Stomach (tissue), 9 donors: ENCODE results near the gene PRKN. TPM values are rescaled to one million over a fixed set of nuclear protein-coding genes. Genes with fewer than 3 reads are reported as not detected.

ENCODE experiments used
- DNase-seq, 2 donors: peaks; one replicate each; pipeline versions ENCODE4 v3.0.0 to v3.0.0-alpha.2; 2013 to 2019
- H3K27ac ChIP-seq, 5 donors: fragments of 200-600 bp in 4 of 5; sonication (generic) in 4 of 5; one replicate each; pipeline ENCODE4 v1.5.1; 2013 to 2019; ENCODE audit warnings: mild to moderate bottlenecking in 1 of 5, moderate library complexity in 1 of 5
- H3K27me3 ChIP-seq, 3 donors: fragments of 200-600 bp; sonication (generic); one replicate each; pipeline ENCODE4 v1.5.1; 2017 to 2019; ENCODE audit warnings: mixed run types in 1 of 3
- H3K36me3 ChIP-seq, 4 donors: fragments of 200-600 bp; sonication (generic); 1 replicate in 3 of 4; 2 replicates in 1 of 4; pipeline ENCODE4 v1.5.1; 2016 to 2019
- H3K4me1 ChIP-seq, 4 donors: fragments of 200-600 bp; sonication (generic); one replicate each; pipeline ENCODE4 v1.5.1; 2016 to 2019
- H3K4me3 ChIP-seq, 4 donors: fragments of 200-600 bp; sonication (generic) in 3 of 4; one replicate each; pipeline ENCODE4 v1.5.1; 2016 to 2019; ENCODE audit warnings: mild to moderate bottlenecking in 1 of 4
- H3K9me3 ChIP-seq, 4 donors: fragments of 200-600 bp; sonication (generic); one replicate each; pipeline ENCODE4 v1.5.1; 2016 to 2019
- EP300 ChIP-seq: sonication (generic); formaldehyde crosslinking; IDR thresholded peaks from one replicate; pipeline ENCODE4 v1.6.1; 2017; ENCODE audit warnings: antibody characterized with exemption
- POLR2A ChIP-seq, 4 donors: fragments of 450-650 bp; IDR thresholded peaks; one replicate each; pipeline ENCODE4 v1.6.1; 2016; ENCODE audit warnings: antibody characterized with exemption in 4 of 4, control low read depth in 2 of 4, mild to moderate bottlenecking in 1 of 4, moderate library complexity in 1 of 4
- POLR2AphosphoS5 ChIP-seq, 3 donors: sonication (generic); formaldehyde crosslinking; IDR thresholded peaks; one replicate each; pipeline ENCODE4 v1.6.1; 2016; ENCODE audit warnings: antibody characterized with exemption in 3 of 3
- WGBS, 5 donors: extraction: QIAGEN DNeasy Blood & Tissue Kit in 3 of 5; methylation state at CpG; one replicate each; pipeline versions ENCODE4 v1.1.5 to v1.1.7; 2013 to 2018; 5-methylcytosine and 5-hydroxymethylcytosine counted together
- intact Hi-C: fragments of 100-400 bp; cut with DNase I; formaldehyde crosslinking; loops from one replicate; pipeline ENCODE4 v1.15.1; 2023; ENCODE audit warnings: low total_unique reads
- polyA plus RNA-seq, 3 donors: library from polyadenylated mRNA; stranded (reverse); fragments of 200-250 nt; gene quantifications; one replicate each; pipeline ENCODE4 v1.2.3, GENCODE V29; 2013
- total RNA-seq, 5 donors: library from RNA; depleted of rRNA; stranded (reverse); fragments of >200 nt; gene quantifications; one replicate each; pipeline versions ENCODE4 v1.1.0 to v1.2.3, GENCODE V29; 2014 to 2016
- TF ChIP-seq, protein P1 (sequence below), 7 experiments: fragments of 450-650 bp in 4 of 7; fragments of 200-600 bp in 3 of 7; sonication (generic) in 3 of 7; IDR thresholded peaks; one replicate each; pipeline ENCODE4 v1.5.1; 2016 to 2019; ENCODE audit warnings: antibody characterized with exemption in 7 of 7, control low read depth in 2 of 7, mild to moderate bottlenecking in 1 of 7
- donor health status: healthy with polysubstance abuse.
- donor health status: Bipolar disorder and iron deficiency.
- donor health status: healthy.

PRKN gene
- total and polyA plus RNA-seq, 8 donors, result 0.68 to 19.8 (median 9.5) TPM

DNA sequence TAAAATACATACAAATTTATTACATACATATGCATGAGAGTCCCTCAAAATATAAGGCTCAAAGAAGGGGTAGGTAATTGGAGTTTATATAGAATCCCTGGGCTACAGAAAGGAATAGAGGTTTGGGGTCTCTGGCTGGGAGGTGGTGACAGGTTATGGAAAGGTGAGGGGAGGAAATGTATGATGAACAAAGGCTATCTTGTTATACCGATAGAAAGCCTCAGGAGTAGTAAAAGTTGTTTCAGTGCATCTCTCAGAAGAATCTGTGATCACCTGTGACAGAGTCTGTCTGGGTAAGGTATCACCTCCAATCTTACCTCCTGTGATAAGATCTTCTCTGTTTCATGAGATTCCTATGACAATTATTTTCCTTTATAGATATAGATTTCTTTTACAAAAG lies 1200.8 kb downstream of the PRKN start:
- intact Hi-C loops, result no loop called here
- no peak overlapping the region for H3K4me3 ChIP-seq
- H3K4me1 ChIP-seq, result no peaks in the 10 kb centered on the region
- no peaks in the 10 kb centered on the region for H3K27me3 ChIP-seq
- TF ChIP-seq POLR2A (IDR thresholded peaks at IDR 0.05) (no peak), EP300 (no peak), POLR2AphosphoS5 (IDR thresholded peaks at IDR 0.05) (no peak)
- TF ChIP-seq, protein P1, sequence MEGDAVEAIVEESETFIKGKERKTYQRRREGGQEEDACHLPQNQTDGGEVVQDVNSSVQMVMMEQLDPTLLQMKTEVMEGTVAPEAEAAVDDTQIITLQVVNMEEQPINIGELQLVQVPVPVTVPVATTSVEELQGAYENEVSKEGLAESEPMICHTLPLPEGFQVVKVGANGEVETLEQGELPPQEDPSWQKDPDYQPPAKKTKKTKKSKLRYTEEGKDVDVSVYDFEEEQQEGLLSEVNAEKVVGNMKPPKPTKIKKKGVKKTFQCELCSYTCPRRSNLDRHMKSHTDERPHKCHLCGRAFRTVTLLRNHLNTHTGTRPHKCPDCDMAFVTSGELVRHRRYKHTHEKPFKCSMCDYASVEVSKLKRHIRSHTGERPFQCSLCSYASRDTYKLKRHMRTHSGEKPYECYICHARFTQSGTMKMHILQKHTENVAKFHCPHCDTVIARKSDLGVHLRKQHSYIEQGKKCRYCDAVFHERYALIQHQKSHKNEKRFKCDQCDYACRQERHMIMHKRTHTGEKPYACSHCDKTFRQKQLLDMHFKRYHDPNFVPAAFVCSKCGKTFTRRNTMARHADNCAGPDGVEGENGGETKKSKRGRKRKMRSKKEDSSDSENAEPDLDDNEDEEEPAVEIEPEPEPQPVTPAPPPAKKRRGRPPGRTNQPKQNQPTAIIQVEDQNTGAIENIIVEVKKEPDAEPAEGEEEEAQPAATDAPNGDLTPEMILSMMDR (IDR thresholded peaks at IDR 0.05), result no peak
- WGBS, 5 donors, result 88 to 100% (median 96%) methylated on average over 1 of the region's 1 CpG
- no peak overlapping the region for H3K27ac ChIP-seq
- DNase-seq, result no peak
- H3K36me3 ChIP-seq, result no peaks in the 10 kb centered on the region
- no peaks in the 10 kb centered on the region for H3K9me3 ChIP-seq

DNA sequence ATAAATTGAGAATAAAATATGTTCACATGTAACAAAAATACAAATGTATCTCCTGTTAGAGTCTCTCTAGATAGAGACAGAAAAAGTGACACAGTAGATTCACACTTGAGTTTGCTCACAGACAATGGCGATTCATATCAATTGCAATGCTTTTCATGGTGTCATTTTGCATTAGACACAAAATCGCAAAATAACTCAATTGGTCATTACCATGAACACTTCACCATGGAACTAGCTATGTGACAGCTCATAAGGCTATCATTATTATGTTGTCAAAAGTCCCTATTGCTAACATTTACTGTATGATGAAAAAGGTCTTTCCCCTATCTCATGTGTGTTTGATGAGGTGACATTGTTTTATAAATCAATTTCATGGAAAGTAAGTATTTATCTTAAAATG lies 1204.2 kb downstream of the PRKN start:
- peaks cover 0 to 7% (median under 1%) of the 10 kb centered on the region in 4 donors for H3K9me3 ChIP-seq
- no peaks in the 10 kb centered on the region for H3K27me3 ChIP-seq
- no peak for TF ChIP-seq POLR2A (IDR thresholded peaks at IDR 0.05)
- no peak for TF ChIP-seq POLR2AphosphoS5 (IDR thresholded peaks at IDR 0.05)
- TF ChIP-seq, protein P1 (IDR thresholded peaks at IDR 0.05), result no peak
- no peak for TF ChIP-seq EP300
- no peak for DNase-seq
- no peak overlapping the region for H3K4me3 ChIP-seq
- H3K36me3 ChIP-seq, result no peaks in the 10 kb centered on the region
- no peaks in the 10 kb centered on the region for H3K4me1 ChIP-seq
- WGBS, 5 donors, result 67 to 92% (median 87%) methylated on average over 2 of the region's 2 CpGs
- no peak overlapping the region for H3K27ac ChIP-seq
- intact Hi-C loops, result no loop called here

DNA sequence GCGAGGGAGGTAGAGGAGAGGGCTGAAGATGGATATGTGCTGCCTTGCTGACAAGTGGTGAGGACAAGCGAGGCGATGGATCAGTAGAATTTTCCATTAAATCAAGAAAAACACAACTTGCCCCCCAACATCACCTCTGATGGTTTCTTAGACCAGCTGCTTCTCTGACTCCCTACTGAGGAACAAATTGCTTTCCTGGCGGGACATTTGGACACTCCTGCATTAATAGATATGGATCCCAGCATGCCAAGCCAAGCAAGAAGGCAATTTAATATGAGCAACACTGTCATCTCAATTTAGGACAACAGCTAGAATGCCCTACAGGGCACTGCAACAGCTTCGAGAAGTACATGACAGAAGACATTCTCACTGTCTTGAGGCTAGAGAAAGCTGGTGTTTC lies 1205.3 kb downstream of the PRKN start:
- Histone ChIP-seq H3K9me3 (peaks cover 0 to 7% (median 3%) of the 10 kb centered on the region in 4 donors), H3K4me1 (no peaks in the 10 kb centered on the region), H3K27me3 (no peaks in the 10 kb centered on the region), H3K27ac (no peak overlapping the region), H3K4me3 (no peak overlapping the region), H3K36me3 (no peaks in the 10 kb centered on the region)
- no peak for DNase-seq
- whole genome bisulfite sequencing, 5 donors, result 85 to 94% (median 92%) methylated on average over 5 of the region's 5 CpGs
- intact Hi-C loops, result no loop called here
- no peak for TF ChIP-seq POLR2A (IDR thresholded peaks at IDR 0.05)
- TF ChIP-seq, protein P1 (IDR thresholded peaks at IDR 0.05), result no peak
- TF ChIP-seq POLR2AphosphoS5 (IDR thresholded peaks at IDR 0.05), result no peak
- no peak for TF ChIP-seq EP300

DNA sequence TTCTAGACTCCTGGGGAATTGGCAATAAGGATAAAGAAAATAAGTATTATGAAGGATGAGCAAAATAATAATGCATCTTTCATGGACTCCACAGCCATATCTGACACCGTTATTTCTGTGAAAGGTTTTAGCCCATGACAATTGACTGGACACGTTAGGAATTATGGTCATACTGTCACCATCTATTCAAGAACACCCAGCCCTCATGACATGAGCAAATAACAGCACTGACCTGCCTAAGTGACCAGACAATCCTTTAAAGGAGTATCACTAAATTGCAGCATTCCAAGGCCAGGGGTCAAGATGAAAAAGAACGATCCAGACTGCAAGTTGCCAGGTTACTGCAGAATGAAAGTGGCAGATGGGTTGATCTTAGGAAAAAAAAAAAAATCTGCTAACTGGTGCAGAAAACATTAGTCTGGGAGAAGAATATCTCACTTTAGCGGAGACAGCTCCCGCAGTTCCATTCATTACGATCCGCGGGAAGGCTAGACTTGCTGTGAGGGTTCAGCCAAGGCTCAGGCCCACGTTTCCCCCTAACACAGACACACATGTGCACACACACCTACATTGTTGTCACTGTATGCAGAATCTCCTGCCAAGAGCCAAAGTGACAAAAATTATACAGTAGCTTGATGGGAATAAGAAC lies 1216.0 kb downstream of the PRKN start:
- TF ChIP-seq POLR2A (IDR thresholded peaks at IDR 0.05), result no peak
- TF ChIP-seq POLR2AphosphoS5 (IDR thresholded peaks at IDR 0.05), result no peak
- no peak for TF ChIP-seq EP300
- TF ChIP-seq, protein P1 (IDR thresholded peaks at IDR 0.05), result no peak
- Histone ChIP-seq H3K9me3 (no peaks in the 10 kb centered on the region), H3K36me3 (no peaks in the 10 kb centered on the region), H3K4me1 (no peaks in the 10 kb centered on the region), H3K27ac (no peak overlapping the region), H3K4me3 (no peak overlapping the region), H3K27me3 (no peaks in the 10 kb centered on the region)
- intact Hi-C loops, result no loop called here
- WGBS, 5 donors, result 58 to 66% (median 64%) methylated on average over 9 of the region's 9 CpGs
- DNase-seq, result no peak
